H9 (cell line): ENCODE measurements around the gene NMUR1. TPM values are rescaled to one million over a fixed set of nuclear protein-coding genes. Genes with fewer than 3 reads are reported as not detected.

ENCODE experiments used
- DNase-seq: peaks from one replicate; pipeline ENCODE4 v3.0.0-alpha.2; 2017
- H2AFZ ChIP-seq: one replicate; pipeline ENCODE4 v1.6.1; 2013; ENCODE audit warnings: mild to moderate bottlenecking, low read length, control low read depth, moderate library complexity
- H2AK5ac ChIP-seq: 2 replicates; pipeline ENCODE4 v1.6.1; 2013; ENCODE audit warnings: low read length, control low read depth, mixed read lengths; ENCODE audit not compliant: insufficient read length
- H2BK120ac ChIP-seq: one replicate; pipeline ENCODE4 v1.6.1; 2013; ENCODE audit warnings: low read depth, mild to moderate bottlenecking, low read length, control low read depth, inconsistent platforms; ENCODE audit not compliant: poor library complexity, severe bottlenecking
- H2BK12ac ChIP-seq: 2 replicates; pipeline ENCODE4 v1.6.1; 2013; ENCODE audit warnings: low read length, control low read depth, mixed read lengths, low read depth; ENCODE audit not compliant: insufficient read length
- H2BK15ac ChIP-seq: 2 replicates; pipeline ENCODE4 v1.6.1; 2013; ENCODE audit warnings: low read depth, low read length, control low read depth
- H2BK20ac ChIP-seq: one replicate; pipeline ENCODE4 v1.6.1; 2013; ENCODE audit warnings: low read depth, mild to moderate bottlenecking, low read length, control low read depth, inconsistent platforms; ENCODE audit not compliant: poor library complexity, severe bottlenecking
- H2BK5ac ChIP-seq: 2 replicates; pipeline ENCODE4 v1.6.1; 2013; ENCODE audit warnings: low read length, control low read depth, mixed read lengths; ENCODE audit not compliant: insufficient read length
- H3K14ac ChIP-seq: 2 replicates; pipeline ENCODE4 v1.6.1; 2013; ENCODE audit warnings: low read length, control low read depth; ENCODE audit not compliant: insufficient read depth
- H3K18ac ChIP-seq: 2 replicates; pipeline ENCODE4 v1.6.1; 2013; ENCODE audit warnings: low read depth, mild to moderate bottlenecking, mixed read lengths, low read length, control low read depth; ENCODE audit not compliant: insufficient read length
- H3K23ac ChIP-seq: 2 replicates; pipeline ENCODE4 v1.6.1; 2013; ENCODE audit warnings: low read length, control low read depth, mixed read lengths, low read depth; ENCODE audit not compliant: insufficient read length
- H3K23me2 ChIP-seq: 2 replicates; pipeline ENCODE4 v1.6.1; 2013; ENCODE audit warnings: low read depth, mild to moderate bottlenecking, mixed read lengths, low read length, control low read depth; ENCODE audit not compliant: insufficient read length, poor library complexity, severe bottlenecking
- H3K27ac ChIP-seq: 2 replicates; pipeline ENCODE4 v1.5.1; 2013; ENCODE audit warnings: low read length, control low read depth, mixed read lengths, low read depth; ENCODE audit not compliant: insufficient read length
- H3K27me3 ChIP-seq: 2 replicates; pipeline ENCODE4 v1.6.1; 2013; ENCODE audit warnings: low read length, control low read depth, inconsistent platforms; ENCODE audit not compliant: insufficient read depth
- H3K4ac ChIP-seq: 2 replicates; pipeline ENCODE4 v1.6.1; 2013; ENCODE audit warnings: low read depth, mild to moderate bottlenecking, control low read depth, inconsistent platforms, low read length, moderate library complexity
- H3K4me1 ChIP-seq: 2 replicates; pipeline ENCODE4 v1.6.1; 2013; ENCODE audit warnings: low read length, control low read depth, inconsistent platforms; ENCODE audit not compliant: insufficient read depth
- H3K4me2 ChIP-seq: 2 replicates; pipeline ENCODE4 v1.6.1; 2013; ENCODE audit warnings: low read length, control low read depth, mixed read lengths; ENCODE audit not compliant: insufficient read length, insufficient read depth
- H3K56ac ChIP-seq: 2 replicates; pipeline ENCODE4 v1.6.1; 2013; ENCODE audit warnings: low read depth, mild to moderate bottlenecking, mixed read lengths, low read length, control low read depth; ENCODE audit not compliant: insufficient read length
- H3K79me1 ChIP-seq: 2 replicates; pipeline ENCODE4 v1.6.1; 2013; ENCODE audit warnings: low read depth, mild to moderate bottlenecking, moderate library complexity, low read length, control low read depth, inconsistent platforms; ENCODE audit not compliant: insufficient read depth, poor library complexity, severe bottlenecking
- H3K79me2 ChIP-seq: 2 replicates; pipeline ENCODE4 v1.6.1; 2013; ENCODE audit warnings: low read length, control low read depth, inconsistent platforms; ENCODE audit not compliant: insufficient read depth
- H3K9ac ChIP-seq: 2 replicates; pipeline ENCODE4 v1.6.1; 2013; ENCODE audit warnings: low read length, control low read depth, mixed read lengths; ENCODE audit not compliant: insufficient read length; ENCODE audit errors: extremely low read depth
- H3K9me3 ChIP-seq: one replicate; pipeline ENCODE4 v1.6.1; 2013; ENCODE audit warnings: low read depth, low read length, inconsistent platforms; ENCODE audit not compliant: control insufficient read depth
- H3T11ph ChIP-seq: one replicate; pipeline ENCODE4 v1.6.1; 2013; ENCODE audit warnings: mild to moderate bottlenecking, low read length, control low read depth, inconsistent platforms
- H4K20me1 ChIP-seq: one replicate; pipeline ENCODE4 v1.6.1; 2013; ENCODE audit not compliant: control insufficient read depth, insufficient read length, insufficient read depth
- H4K5ac ChIP-seq: 2 replicates; pipeline ENCODE4 v1.6.1; 2013; ENCODE audit warnings: low read depth, mild to moderate bottlenecking, mixed read lengths, low read length, control low read depth; ENCODE audit not compliant: insufficient read length
- H4K8ac ChIP-seq: replicated peaks from 2 replicates; pipeline ENCODE4 v1.6.1; 2013; ENCODE audit warnings: low read length, control low read depth, mixed read lengths, low read depth; ENCODE audit not compliant: insufficient read length
- H4K91ac ChIP-seq: 2 replicates; pipeline ENCODE4 v1.6.1; 2013; ENCODE audit warnings: low read depth, mild to moderate bottlenecking, moderate library complexity, mixed read lengths, low read length, control low read depth; ENCODE audit not compliant: insufficient read length
- H3K27ac Mint-ChIP-seq, 3 experiments: 2 replicates in 2 of 3; 3 replicates in 1 of 3; pipeline ENCODE4 v1.8.0; 2020 to 2021; ENCODE audit warnings: mixed read lengths in 3 of 3, mild to moderate bottlenecking in 1 of 3, moderate library complexity in 1 of 3
- H3K27me3 Mint-ChIP-seq: 2 replicates; pipeline ENCODE4 v1.8.0; 2021; ENCODE audit warnings: low read depth, mild to moderate bottlenecking, moderate library complexity, mixed read lengths
- H3K36me3 Mint-ChIP-seq, 3 experiments: 2 replicates in 2 of 3; 3 replicates in 1 of 3; pipeline ENCODE4 v1.8.0; 2020 to 2021; ENCODE audit warnings: low read depth in 3 of 3, mixed read lengths in 3 of 3; ENCODE audit not compliant: insufficient read depth in 1 of 3
- H3K4me1 Mint-ChIP-seq, 2 experiments: 2 replicates each; pipeline ENCODE4 v1.8.0; 2020; ENCODE audit warnings: mixed read lengths in 2 of 2
- H3K4me3 Mint-ChIP-seq, 2 experiments: 2 replicates in 1 of 2; 3 replicates in 1 of 2; pipeline ENCODE4 v1.8.0; 2020 to 2021; ENCODE audit warnings: mild to moderate bottlenecking in 2 of 2, mixed read lengths in 2 of 2, moderate library complexity in 1 of 2
- H3K9me3 Mint-ChIP-seq, 2 experiments: 2 replicates in 1 of 2; 3 replicates in 1 of 2; pipeline ENCODE4 v1.8.0; 2020; ENCODE audit warnings: mild to moderate bottlenecking in 2 of 2, mixed read lengths in 2 of 2, moderate library complexity in 1 of 2
- total RNA-seq: library from RNA; stranded (reverse); gene quantifications from 2 replicates; pipeline ENCODE4 v1.2.1, GENCODE V29; 2021
- TF ChIP-seq, protein P1 (sequence below): fragments of 200-600 bp; sonication (generic); conservative IDR thresholded peaks from 3 replicates; pipeline ENCODE4 v1.8.0; 2021; ENCODE audit warnings: antibody characterized with exemption, mild to moderate bottlenecking

The NMUR1 gene
- total RNA-seq, 1 experiment from 2014 or later: 0.20 TPM

DNA sequence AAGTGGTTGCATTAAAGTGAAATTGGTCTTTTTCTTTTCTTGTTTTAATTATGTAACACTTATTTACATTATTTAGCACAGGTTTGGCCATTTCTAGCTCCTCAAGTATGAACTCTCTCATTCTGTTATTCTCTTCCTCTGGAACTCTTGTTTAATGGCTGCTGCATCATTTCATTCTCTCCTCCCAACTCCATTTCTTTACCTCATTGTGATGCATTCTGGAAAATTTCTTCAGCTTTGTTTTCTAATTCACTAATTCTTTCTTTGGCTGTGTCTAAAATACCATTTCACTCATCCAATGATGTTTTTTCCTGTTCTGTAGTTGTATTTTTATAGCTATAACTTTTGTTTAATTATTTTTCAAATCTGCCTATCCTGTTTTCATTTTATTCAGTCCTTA lies 22.5 kb upstream of the NMUR1 start:
- no peaks in the 10 kb centered on the region for H4K20me1 ChIP-seq
- H2BK15ac ChIP-seq: no peak overlapping the region
- no peak for DNase-seq
- Mint-ChIP-seq H3K27ac (no peak overlapping the region), H3K4me1 (peaks cover 9 to 11% of the 10 kb centered on the region in 2 experiments; a peak in 3 of 4 replicates), H3K9me3 (peaks cover 23 to 29% of the 10 kb centered on the region in 2 experiments), H3K4me3 (no peak overlapping the region), H3K27me3 (peaks cover 2% of the 10 kb centered on the region), H3K36me3 (peaks cover 4 to 12% (median 8%) of the 10 kb centered on the region in 3 experiments)
- no peak overlapping the region for H3K9ac ChIP-seq
- H3K4me1 ChIP-seq: no peaks in the 10 kb centered on the region
- no peaks in the 10 kb centered on the region for H3K9me3 ChIP-seq
- no peak overlapping the region for H3K18ac ChIP-seq
- no peak overlapping the region for H2AFZ ChIP-seq
- TF ChIP-seq, protein P1, sequence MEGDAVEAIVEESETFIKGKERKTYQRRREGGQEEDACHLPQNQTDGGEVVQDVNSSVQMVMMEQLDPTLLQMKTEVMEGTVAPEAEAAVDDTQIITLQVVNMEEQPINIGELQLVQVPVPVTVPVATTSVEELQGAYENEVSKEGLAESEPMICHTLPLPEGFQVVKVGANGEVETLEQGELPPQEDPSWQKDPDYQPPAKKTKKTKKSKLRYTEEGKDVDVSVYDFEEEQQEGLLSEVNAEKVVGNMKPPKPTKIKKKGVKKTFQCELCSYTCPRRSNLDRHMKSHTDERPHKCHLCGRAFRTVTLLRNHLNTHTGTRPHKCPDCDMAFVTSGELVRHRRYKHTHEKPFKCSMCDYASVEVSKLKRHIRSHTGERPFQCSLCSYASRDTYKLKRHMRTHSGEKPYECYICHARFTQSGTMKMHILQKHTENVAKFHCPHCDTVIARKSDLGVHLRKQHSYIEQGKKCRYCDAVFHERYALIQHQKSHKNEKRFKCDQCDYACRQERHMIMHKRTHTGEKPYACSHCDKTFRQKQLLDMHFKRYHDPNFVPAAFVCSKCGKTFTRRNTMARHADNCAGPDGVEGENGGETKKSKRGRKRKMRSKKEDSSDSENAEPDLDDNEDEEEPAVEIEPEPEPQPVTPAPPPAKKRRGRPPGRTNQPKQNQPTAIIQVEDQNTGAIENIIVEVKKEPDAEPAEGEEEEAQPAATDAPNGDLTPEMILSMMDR: no peak
- H2AK5ac ChIP-seq: no peak overlapping the region
- no peak overlapping the region for H3K56ac ChIP-seq
- no peak overlapping the region for H3K4ac ChIP-seq
- no peak overlapping the region for H3K23ac ChIP-seq
- H3K27me3 ChIP-seq: no peaks in the 10 kb centered on the region
- H2BK120ac ChIP-seq: no peak overlapping the region
- H3K79me1 ChIP-seq: no peaks in the 10 kb centered on the region
- no peak overlapping the region for H4K91ac ChIP-seq
- H3K23me2 ChIP-seq: no peaks in the 10 kb centered on the region
- H3K4me2 ChIP-seq: no peak overlapping the region
- no peak overlapping the region for H4K5ac ChIP-seq
- H2BK20ac ChIP-seq: no peak overlapping the region
- H2BK12ac ChIP-seq: no peak overlapping the region
- H4K8ac ChIP-seq: no peak overlapping the region
- H3K27ac ChIP-seq: no peak overlapping the region
- H3K14ac ChIP-seq: no peak overlapping the region
- no peak overlapping the region for H2BK5ac ChIP-seq
- H3T11ph ChIP-seq: no peak overlapping the region
- H3K79me2 ChIP-seq: no peaks in the 10 kb centered on the region
